G401.6 (cell line): Measurements from ENCODE around the gene GLUL.
"Not testable (repeated sequence)": the region's sequence is repeated elsewhere in the genome, so short reads cannot be mapped to it uniquely, and the experiment has no call there.

ENCODE experiments used
- FAIRE-seq: peaks from 2 replicates; lab custom pipeline; 2012; peaks lifted over from hg19 to GRCh38; lab: Jason Lieb, UNC

Gene GLUL

DNA sequence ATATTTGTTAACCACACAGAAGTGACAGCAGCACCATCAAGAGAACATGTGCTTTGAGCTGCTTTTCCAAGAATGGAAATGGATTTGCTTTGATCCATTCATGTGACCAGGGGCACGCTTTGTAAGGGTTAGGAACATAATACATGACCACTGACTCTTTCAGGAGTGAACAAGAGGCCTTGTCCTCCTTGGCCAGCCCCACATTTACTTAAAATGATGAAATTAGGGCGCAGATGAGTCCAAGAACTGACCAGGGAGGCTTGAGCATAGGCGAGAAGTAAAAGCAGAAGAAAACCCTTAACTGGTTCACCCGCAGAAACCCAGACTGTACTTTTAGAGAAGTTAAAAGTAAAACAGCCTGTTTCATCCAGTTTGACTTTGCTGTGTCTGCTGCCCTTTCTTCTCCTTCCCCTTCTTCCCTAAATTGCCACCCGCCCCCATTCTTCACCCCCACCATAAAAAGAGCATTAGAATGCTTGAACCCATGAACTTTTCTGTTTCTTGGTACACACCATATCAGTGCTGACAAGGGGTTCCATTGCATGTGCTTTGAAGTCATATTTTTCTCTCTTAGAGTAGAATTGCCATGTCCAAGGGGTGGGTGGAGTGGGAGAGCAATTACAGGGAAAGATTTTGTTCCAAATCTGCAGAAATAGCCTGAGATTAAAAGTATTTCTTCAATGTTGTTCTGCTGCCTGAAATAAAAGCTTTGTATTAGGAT is 2.6 kb upstream of the GLUL start:
- no peak for FAIRE-seq

DNA sequence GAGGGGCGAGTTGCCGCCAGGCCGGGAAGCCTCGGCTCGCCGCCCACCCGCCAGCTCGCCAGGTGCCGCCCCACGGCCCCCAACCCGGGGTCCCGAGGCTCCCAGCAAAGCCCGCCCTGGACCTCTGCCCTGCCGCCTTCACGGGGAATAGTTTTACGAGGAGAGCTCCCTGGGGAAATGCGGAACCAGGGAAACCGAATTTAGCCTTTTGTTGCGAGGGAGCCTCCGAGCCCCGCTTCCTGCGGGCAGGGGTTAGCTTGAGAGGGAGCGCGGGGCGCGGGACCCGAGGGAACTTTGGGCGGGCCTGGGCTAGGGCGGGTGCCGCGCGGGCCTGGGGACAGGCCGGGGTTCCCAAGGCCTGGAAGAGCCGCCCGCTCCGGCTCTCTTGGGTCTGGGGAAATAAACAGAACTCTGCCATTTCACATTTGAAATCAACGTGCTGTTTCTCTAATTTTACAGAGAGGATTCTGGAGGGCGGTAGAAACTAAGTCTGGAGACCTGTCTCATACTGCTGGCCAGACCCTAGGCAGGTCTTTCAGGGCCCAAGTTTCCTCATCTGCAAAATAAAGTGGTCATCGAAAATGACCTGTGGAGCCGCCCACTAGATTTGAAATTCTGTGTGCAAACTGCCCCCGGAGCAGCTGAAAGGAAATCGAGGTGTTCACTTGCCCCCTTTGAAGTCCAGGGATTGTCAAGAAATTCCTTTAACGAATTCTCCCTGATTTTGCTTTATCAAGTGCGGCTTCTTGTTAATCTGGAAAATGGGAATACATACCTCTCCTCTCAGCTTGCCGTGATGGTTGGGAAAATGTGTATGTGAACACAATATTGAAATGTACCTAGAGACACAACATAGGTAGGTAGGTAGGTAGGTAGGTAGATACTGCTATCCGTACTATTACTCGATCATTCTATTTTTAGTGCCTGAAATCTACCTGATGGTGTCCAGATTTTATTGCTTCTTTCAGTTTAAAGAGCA is 749 bp upstream of the GLUL start:
- FAIRE-seq: no peak

- no peak for FAIRE-seq
These were observed 595 bp downstream of the GLUL start for GRCh38 chr1:182391028-182391361.

DNA sequence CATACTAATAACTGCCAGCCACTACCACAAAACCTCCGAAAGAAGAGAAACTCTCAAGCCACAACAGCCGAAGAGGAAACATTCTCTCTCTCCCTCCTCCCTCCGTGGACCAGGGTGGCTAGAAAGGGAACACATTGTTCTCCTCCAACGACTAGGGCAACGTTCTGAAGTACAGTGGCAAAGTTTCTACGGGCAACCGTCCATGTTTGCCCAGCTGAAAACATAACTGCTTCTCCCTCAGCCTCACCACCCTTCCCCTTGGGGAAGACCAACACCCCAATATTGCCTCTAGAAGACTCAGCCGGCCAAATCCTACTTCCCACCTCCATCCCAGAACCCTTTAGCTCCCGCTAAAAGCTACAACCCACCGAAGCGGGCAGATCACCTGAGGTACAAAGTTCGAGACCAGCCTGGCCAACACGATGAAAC is 2.0 kb downstream of the GLUL start:
- no peak for FAIRE-seq

GRCh38 chr1:182388392-182389134 is 3.0 kb downstream of the GLUL start:
- no peak for FAIRE-seq

DNA sequence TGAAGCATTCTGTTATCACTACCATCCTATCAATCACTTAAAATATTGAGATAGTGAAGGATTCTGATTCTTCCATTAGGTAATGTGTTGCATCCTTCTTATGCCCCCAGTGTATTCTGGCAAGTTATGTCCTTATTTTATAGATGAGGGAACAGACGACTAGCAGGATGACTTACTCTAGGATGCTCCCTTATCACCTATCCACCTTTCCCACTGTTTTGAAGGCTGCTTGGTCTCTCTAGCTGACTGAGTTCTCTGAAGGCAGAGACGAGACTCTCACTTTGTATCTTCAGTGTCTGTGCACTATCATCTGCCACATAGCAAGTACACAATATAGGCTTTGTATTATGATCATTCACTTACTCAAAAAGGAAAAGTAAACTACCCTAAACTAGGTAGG is 4.0 kb downstream of the GLUL start:
- no peak for FAIRE-seq

GRCh38 chr1:182386980-182387379 is 4.6 kb downstream of the GLUL start:
- no peak for FAIRE-seq

DNA sequence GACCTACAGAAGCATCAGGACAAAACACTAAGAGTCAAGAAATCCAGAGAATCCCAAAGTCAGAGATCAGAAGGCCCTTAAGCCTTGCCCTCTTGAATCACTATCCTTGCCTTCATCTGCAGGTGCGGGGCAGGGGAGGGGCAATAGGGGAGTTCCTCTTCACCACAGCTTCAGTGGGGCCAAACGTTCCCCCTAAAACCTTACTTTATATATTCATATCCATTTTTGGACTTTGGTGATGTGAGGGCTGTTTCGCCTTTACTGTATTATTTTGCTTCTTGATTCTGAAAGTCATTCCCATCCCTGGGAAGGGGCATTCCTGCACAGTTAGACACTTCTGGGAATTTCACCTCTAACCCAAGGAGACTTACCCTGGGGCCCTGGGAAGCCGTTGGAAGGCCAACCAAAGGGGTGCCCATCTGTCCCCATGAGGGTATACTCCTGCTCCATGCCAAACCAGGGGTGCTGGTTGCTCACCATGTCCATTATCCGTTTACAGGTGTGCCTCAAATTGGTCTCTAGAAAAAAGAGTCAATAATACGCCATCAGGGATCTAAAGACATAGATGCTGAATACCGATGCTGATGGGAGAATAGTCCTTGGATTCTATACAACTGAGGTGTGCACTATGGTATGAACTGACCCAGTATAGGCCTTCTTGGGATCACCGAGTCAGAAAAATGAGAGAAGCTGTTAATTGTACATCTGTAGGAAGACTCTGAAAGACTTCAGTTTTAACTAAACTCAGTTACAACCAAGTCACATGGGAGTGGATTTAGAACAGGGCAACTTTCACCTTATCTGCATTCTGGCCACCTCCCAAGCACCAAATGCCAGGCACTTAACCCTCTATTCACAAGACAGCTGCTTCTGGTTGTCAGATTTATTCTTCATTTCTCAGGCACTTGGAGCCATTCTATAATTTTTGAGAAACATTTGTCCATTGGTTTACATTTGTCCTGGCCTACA is 5.4 kb downstream of the GLUL start:
- no peak for FAIRE-seq

DNA sequence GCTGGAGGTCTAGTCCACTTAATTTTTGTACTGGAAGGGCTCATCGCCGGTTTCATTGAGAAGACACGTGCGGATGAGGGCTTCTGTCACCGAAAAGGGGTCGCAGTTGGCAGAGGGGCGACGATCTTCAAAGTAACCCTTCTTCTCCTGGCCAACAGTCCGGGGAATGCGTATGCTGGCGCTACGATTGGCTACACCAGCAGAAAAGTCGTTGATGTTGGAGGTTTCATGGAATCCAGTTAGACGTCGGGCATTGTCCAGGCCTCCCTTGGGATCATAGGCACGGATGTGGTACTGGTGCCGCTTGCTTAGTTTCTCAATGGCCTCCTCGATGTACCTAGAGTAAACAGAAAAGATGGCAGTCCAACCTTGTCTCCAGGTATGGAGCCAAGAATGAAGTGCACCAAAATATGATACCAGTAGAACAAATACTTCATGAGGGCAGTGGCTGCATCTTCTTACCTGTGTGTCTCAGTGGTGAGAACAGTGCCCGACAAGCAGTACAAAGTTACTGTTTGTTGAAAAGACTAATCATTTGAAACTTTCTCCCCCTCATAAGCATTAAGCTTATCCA is 7.1 kb downstream of the GLUL start:
- FAIRE-seq: no peak

GRCh38 chr1:182383934-182384333 is 7.7 kb downstream of the GLUL start:
- FAIRE-seq: no peak

DNA sequence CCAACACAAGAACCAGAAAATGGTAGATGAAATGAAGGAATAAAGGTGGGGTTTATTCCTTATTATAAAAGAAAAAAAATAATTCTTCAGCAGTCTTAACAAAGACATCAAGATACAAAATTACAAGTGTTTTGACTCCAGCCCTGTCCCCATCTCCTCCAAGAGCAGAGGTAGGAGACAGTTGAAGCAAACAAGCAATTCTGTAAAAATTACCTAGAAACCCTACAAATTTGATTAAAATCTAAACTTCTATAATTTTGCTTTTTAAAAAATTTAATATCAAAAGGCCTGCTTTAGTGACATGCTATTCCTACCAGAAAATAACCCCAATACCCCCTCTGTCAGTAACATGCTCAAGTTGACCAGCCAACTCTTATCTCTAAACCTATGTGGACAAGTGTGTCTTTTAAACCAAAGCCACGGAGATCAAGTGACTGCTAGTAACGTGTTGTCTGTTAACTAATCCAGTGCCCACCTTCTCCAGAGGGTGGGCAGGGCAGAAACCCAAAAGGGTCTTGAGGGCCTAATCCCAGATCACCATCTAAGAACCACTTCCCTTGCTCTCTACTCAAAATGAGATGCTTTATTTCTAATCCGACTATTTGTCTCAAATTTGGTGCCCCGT is 8.4 kb downstream of the GLUL start:
- FAIRE-seq: no peak

DNA sequence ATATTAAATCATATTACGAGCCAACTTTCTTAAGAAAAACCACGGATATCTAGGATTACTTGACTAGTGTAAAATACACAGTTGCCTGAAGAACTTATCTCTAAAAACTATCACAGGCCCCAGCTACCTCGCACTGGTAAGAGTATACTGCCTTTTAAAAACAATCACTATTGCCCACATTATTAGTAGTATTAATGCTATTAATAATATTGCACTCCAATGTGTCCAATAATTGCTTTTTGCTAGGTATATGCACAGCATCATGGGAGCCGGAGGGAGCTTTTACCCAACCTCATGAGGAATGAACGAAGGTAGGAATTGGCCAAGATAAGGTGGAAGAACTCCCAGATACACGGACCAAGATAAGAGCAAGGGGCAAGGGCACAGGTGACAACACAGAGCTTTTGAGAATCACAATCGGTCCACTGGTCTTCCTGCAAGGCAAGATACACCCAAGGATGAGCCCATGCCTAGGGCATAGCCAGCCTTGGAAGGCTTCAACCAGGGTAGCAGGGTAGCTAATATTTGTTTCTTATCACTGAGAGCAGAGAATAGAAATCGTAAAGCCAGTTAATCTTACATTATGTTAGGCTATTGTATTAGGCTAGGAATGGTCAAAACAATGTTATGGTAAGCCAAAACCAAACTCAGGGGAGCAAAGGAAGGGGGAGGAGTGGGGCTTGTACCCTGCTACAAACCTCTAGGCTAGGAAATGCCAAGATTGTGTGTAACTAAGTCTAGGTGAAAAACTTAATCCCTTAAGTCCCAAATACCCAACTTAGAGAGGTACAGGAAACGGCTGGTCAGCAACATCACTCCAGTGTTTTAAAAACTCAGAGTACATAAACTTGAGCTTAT is 9.4 kb downstream of the GLUL start:
- FAIRE-seq: no peak

GRCh38 chr1:182380199-182380598 is 11.4 kb downstream of the GLUL start:
- no peak for FAIRE-seq

GRCh38 chr1:182379781-182380180 is 11.8 kb downstream of the GLUL start:
- FAIRE-seq: not testable (repeated sequence)

- FAIRE-seq: no peak
These were observed 14.5 kb downstream of the GLUL start for GRCh38 chr1:182376936-182377574.

DNA sequence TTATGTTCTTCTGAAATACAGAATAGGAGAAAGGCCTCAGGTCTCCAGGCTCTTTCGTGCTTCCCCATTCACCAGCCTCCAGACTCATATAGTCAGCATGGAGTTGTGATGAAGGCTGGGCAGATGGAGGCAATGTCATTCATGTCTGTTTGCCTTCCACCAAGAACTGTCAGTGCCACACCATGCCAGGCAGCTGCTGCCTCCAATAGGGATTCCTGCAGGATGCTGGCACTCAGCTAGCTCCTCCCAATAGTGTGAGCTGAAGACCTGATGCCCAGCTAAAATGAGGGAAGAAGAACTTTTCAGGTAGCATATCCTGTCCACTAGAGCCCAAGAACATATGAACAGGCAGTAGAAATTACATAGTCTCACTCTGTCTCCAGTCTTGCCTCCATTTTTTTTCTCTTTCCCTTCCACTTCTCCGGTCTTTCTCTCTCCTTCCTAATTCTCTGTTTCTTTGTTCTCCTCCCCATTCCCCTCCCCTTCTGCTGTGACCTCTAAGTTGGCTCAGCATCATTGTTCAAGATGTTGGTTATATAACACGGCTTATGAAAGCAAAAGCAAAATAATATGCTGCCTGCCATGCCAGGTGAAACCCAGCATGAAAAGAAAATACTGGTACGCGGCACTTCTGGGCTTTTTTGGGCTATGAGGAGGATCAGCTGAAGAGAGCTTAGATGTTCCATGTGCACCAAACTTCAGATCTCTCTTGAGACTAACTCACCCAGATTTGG is 17.3 kb downstream of the GLUL start:
- FAIRE-seq: no peak

GRCh38 chr1:182370532-182370931 is 21.1 kb downstream of the GLUL start:
- no peak for FAIRE-seq

- FAIRE-seq: no peak
These were observed 22.7 kb downstream of the GLUL start for GRCh38 chr1:182368903-182369302.

GRCh38 chr1:182368358-182368757 is 23.2 kb downstream of the GLUL start:
- no peak for FAIRE-seq
